Smooth muscle cell of trachea (primary cell): ENCODE results near the gene QDPR. TPM values are rescaled to one million over a fixed set of nuclear protein-coding genes. Genes with fewer than 3 reads are reported as not detected.

ENCODE experiments used
- total RNA-seq: library from RNA; depleted of rRNA; stranded (reverse); fragments of >200 nt; gene quantifications from 2 replicates; pipeline ENCODE4 v1.2.1, GENCODE V29; 2014

QDPR gene
- total RNA-seq: 13.4 and 34.8 TPM in 2 replicates

DNA sequence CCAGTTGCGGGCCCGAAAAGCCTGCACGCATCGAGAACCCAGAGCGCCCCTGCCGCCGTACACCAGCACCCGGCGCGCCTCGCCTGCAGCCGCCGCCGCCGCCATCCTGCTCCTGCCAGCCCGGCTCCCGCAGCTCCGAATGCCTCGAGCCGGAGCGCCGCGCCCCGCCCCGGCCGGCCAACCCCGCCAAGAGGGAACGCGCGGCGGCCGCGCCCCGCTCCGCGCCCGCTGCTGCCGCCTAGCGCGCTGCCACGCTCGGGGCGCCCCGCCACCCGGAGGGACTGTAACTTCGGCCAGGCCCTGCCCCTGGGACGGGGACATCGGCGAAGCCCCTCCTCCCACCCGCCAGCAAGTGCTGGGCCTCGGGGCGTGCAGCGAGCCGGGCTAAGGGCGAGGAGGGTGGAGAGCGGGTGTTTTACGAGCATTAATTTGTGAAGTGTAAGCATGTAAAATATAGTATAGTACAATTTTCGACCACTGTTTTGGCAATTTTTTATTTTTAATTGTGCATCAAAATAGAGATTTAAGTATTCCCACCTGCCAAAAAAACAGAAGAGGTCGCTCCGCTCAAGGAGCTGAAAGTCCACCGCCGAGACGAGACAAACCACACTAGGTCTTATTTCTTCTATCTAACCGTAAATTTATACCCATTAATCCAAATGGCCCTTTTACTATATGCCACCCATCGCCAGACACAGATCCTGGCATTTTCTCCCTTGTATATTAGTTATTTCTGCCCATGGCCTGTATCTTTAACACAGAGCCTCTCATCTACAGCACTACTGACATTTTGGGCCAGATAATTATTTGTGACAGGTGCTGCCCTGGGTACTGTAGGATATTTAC is at the start of gene QDPR:
TSS of gene QDPR (minus strand) at position 141 of the 846 bp plus-strand sequence. CDS start at position 105, 36 bp downstream.

DNA sequence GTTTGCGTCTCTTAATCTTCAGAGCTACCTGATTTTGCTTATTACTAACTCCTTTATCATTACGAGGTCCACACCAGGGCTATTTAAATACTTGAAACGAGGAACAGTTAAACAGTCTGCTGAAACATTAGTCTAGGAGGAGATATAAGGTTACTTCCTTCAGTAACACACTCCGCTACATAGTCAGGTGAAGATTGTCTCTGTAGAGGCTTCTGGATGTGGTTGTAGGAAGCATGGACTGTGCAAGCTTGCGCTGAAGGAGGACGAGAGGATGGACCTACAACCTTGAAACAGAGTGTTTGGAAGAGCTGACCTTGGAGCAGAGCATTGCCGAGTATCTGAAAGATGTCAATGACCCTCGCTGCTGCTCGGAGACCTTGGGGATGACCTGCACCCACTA is 3.0 kb upstream of the QDPR start, which contains the start of gene CLRN2:
TSS of gene CLRN2 (plus strand) at position 301 of the 400 bp plus-strand sequence. CDS start 102 bp downstream, outside the sequence.

Other genes with a start within 250 kb of the QDPR start
- not detected in 2 replicates for gene CLRN2, start 3.1 kb upstream of the QDPR start, total RNA-seq
- 140 and 169 TPM in 2 replicates for gene LAP3, start 65.1 kb upstream of the QDPR start, total RNA-seq
- gene MED28, start 102.6 kb upstream of the QDPR start, total RNA-seq: 10.9 and 12.9 TPM in 2 replicates